Peyer's patch (tissue), 4 donors: Measurements from ENCODE around the gene RNMT. TPM values are rescaled to one million over a fixed set of nuclear protein-coding genes. Genes with fewer than 3 reads are reported as not detected.
A peak's percentile ranks its signal among the peaks of the same experiment; 100 is the strongest.

ENCODE experiments used
- DNase-seq, 3 donors: peaks; one replicate each; pipeline ENCODE4 v3.0.0-alpha.2; 2017 to 2019
- H3K27ac ChIP-seq, 4 donors: fragments of 200-600 bp; sonication (generic); one replicate each; pipeline ENCODE4 v1.5.1; 2016 to 2019
- H3K27me3 ChIP-seq, 2 donors: fragments of 200-600 bp; sonication (generic); one replicate each; pipeline ENCODE4 v1.5.1; 2019
- H3K36me3 ChIP-seq, 3 donors: fragments of 200-600 bp; sonication (generic); one replicate each; pipeline ENCODE4 v1.5.1; 2016 to 2019
- H3K4me1 ChIP-seq, 4 donors: fragments of 200-600 bp; sonication (generic); one replicate each; pipeline ENCODE4 v1.5.1; 2016 to 2019
- H3K4me3 ChIP-seq, 4 donors: fragments of 200-600 bp; sonication (generic); 1 replicate in 3 of 4; 2 replicates in 1 of 4; pipeline ENCODE4 v1.5.1; 2016 to 2019; ENCODE audit warnings: mild to moderate bottlenecking in 1 of 4
- H3K9me3 ChIP-seq, 4 donors: fragments of 200-600 bp; sonication (generic); one replicate each; pipeline ENCODE4 v1.5.1; 2016 to 2019; ENCODE audit warnings: mild to moderate bottlenecking in 1 of 4
- CTCF ChIP-seq, 6 experiments: fragments of 450-650 bp in 4 of 6; fragments of 200-600 bp in 2 of 6; sonication (generic) in 1 of 6; IDR thresholded peaks; one replicate each; pipeline ENCODE4 v1.5.1; 2017 to 2019; ENCODE audit warnings: antibody characterized with exemption in 6 of 6, mild to moderate bottlenecking in 3 of 6, moderate library complexity in 1 of 6
- POLR2A ChIP-seq, 2 donors: fragments of 450-650 bp; IDR thresholded peaks; one replicate each; pipeline ENCODE4 v1.5.1; 2017; ENCODE audit warnings: antibody characterized with exemption in 2 of 2, mild to moderate bottlenecking in 2 of 2, moderate library complexity in 2 of 2
- small RNA-seq, 2 donors: library from RNA; depleted of rRNA; stranded (forward); fragments of <200 nt; gene quantifications; one replicate each; pipeline ENCODE3, GENCODE V24; 2016
- total RNA-seq, 4 donors: library from RNA; depleted of rRNA; stranded (reverse); fragments of >200 nt; gene quantifications; one replicate each; pipeline ENCODE4 v1.1.0, GENCODE V29; 2016

Gene RNMT
- total RNA-seq, 4 donors from 2014 or later, result 13.4 to 23.1 (median 16.6) TPM

- Histone ChIP-seq H3K4me3 (no peak overlapping the region), H3K36me3 (no peaks in the 10 kb centered on the region), H3K9me3 (no peaks in the 10 kb centered on the region), H3K4me1 (peaks cover 0 to 14% (median 0%) of the 10 kb centered on the region in 4 donors), H3K27ac (no peak overlapping the region), H3K27me3 (no peaks in the 10 kb centered on the region)
- peak; percentile 31 to 87 (median 63) for DNase-seq
- no peak for TF ChIP-seq POLR2A (IDR thresholded peaks at IDR 0.05)
- peak; percentile 35 to 87 (median 82) for TF ChIP-seq CTCF (IDR thresholded peaks at IDR 0.05)
Measured at GRCh38 chr18:13813271-13813849, 86.9 kb downstream of the RNMT start.

Small RNA genes lying within 50 kb of the gene (small RNA-seq; reads per million reads assigned to genes)
- gene AP001525.1 (0 reads per million in 2 donors), gene RN7SL362P (0 reads per million in 2 donors)

Other genes starting within 250 kb of the RNMT start
- 10 to 100 TPM in 2 of 4 donors, 1 to 10 TPM in 2; 6.0 to 14.0 (median 9.7) TPM for gene FAM210A, start 115 bp upstream of the RNMT start, total RNA-seq
- not detected for gene MC5R, start 97.5 kb downstream of the RNMT start, total RNA-seq
- not detected for gene MC2R, start 188.9 kb downstream of the RNMT start, total RNA-seq